B cell (primary cell): ENCODE measurements around the gene GCN1.

Experiments
- CTCF ChIP-seq: fragments of 200-600 bp; IDR thresholded peaks from one replicate; pipeline ENCODE4 v1.8.0; 2022; ENCODE audit warnings: antibody characterized with exemption, mild to moderate bottlenecking
- EZH2 ChIP-seq: IDR thresholded peaks from 2 replicates; pipeline ENCODE4 v1.6.1; 2012; ENCODE audit warnings: borderline replicate concordance, low read depth, mild to moderate bottlenecking, moderate library complexity, low read length; ENCODE audit not compliant: insufficient read depth, poor library complexity, severe bottlenecking

GRCh38 chr12:120175062-120175461 is 19.5 kb downstream of the GCN1 start:
- TF ChIP-seq CTCF (no peak), EZH2 (no peak)
